Myocyte (in vitro differentiated cells): ENCODE data around the gene PCDHGB3. TPM values are rescaled to one million over a fixed set of nuclear protein-coding genes. Genes with fewer than 3 reads are reported as not detected.
"Not testable (repeated sequence)": the region's sequence is repeated elsewhere in the genome, so short reads cannot be mapped to it uniquely, and the experiment has no call there.

Experiments
- DNase-seq: peaks from one replicate; pipeline ENCODE4 v3.0.0-alpha.2; 2012; ENCODE audit warnings: low read depth
- total RNA-seq: library from RNA; depleted of rRNA; stranded (reverse); fragments of >200 nt; gene quantifications from 2 replicates; pipeline ENCODE4 v1.2.3, GENCODE V29; 2014

The PCDHGB3 gene
- total RNA-seq, 1 donor from 2014 or later, result 1.8 TPM

- DNase-seq, result no peak
Observed at GRCh38 chr5:141356950-141357349, 13.1 kb upstream of the PCDHGB3 start.

GRCh38 chr5:141359790-141360426, 10.1 kb upstream of the PCDHGB3 start, which contains the start of gene PCDHGB2:
Gene PCDHGB2, plus strand, starts transcription at chr5:141359994. Its CDS starts 142 bp downstream, at chr5:141360136.
- DNase-seq, result peak; percentile 72

- DNase-seq, result no peak
Observed at GRCh38 chr5:141360685-141361084, 9.4 kb upstream of the PCDHGB3 start.

- DNase-seq, result no peak
Observed at GRCh38 chr5:141362719-141363118, 7.3 kb upstream of the PCDHGB3 start.

- DNase-seq, result no peak
Observed at GRCh38 chr5:141363952-141364660, 5.9 kb upstream of the PCDHGB3 start, which contains the start of gene PCDHGA5. Gene PCDHGA5, plus strand, starts transcription at chr5:141364162. Its CDS starts 169 bp downstream, at chr5:141364331.

GRCh38 chr5:141366016-141366896, 3.8 kb upstream of the PCDHGB3 start:
- no peak for DNase-seq

- no peak for DNase-seq
Observed at GRCh38 chr5:141371572-141372475, 1.8 kb downstream of the PCDHGB3 start.

- DNase-seq, result no peak
Observed at GRCh38 chr5:141373673-141374317, 3.8 kb downstream of the PCDHGB3 start, which contains the start of gene PCDHGA6. Gene PCDHGA6, plus strand, starts transcription at chr5:141373891. Its CDS starts 193 bp downstream, at chr5:141374084.

- DNase-seq, result no peak
Observed at GRCh38 chr5:141374627-141375026, 4.6 kb downstream of the PCDHGB3 start.

GRCh38 chr5:141375444-141376155, 5.6 kb downstream of the PCDHGB3 start:
- not testable (repeated sequence) for DNase-seq

- no peak for DNase-seq
Observed at GRCh38 chr5:141382469-141383294, 12.6 kb downstream of the PCDHGB3 start, which contains the start of gene PCDHGA7. Gene PCDHGA7, plus strand, starts transcription at chr5:141382742. Its CDS starts 158 bp downstream, at chr5:141382900.

- no peak for DNase-seq
Observed at GRCh38 chr5:141383345-141383744, 13.3 kb downstream of the PCDHGB3 start.

GRCh38 chr5:141384471-141385267, 14.6 kb downstream of the PCDHGB3 start:
- no peak for DNase-seq

GRCh38 chr5:141387557-141388311, 17.7 kb downstream of the PCDHGB3 start, which contains the start of gene PCDHGB4:
Gene PCDHGB4, plus strand, starts transcription at chr5:141387698. Its CDS starts 187 bp downstream, at chr5:141387885.
- not testable (repeated sequence) for DNase-seq

- DNase-seq, result no peak
Observed at GRCh38 chr5:141388661-141389060, 18.6 kb downstream of the PCDHGB3 start.
